Thymus (tissue), 11 donors: ENCODE results near the gene ELMO1. TPM values are rescaled to one million over a fixed set of nuclear protein-coding genes. Genes with fewer than 3 reads are reported as not detected.

Experiments used
- DNase-seq, 9 donors: peaks; one replicate each; pipeline ENCODE4 v3.0.0-alpha.2; 2013; ENCODE audit warnings: low spot score in 9 of 9, low read depth in 6 of 9, missing footprints in 1 of 9
- H3K27ac ChIP-seq, 2 donors: one replicate each; pipeline ENCODE4 v1.5.1; 2013; ENCODE audit warnings: control low read depth in 1 of 2, low read depth in 1 of 2, low read length in 1 of 2, mild to moderate bottlenecking in 1 of 2, moderate library complexity in 1 of 2
- H3K27me3 ChIP-seq, 2 donors: one replicate each; pipeline ENCODE4 v1.5.1; 2013; ENCODE audit warnings: low read length in 1 of 2; ENCODE audit not compliant: control insufficient read depth in 2 of 2, insufficient read depth in 1 of 2
- H3K36me3 ChIP-seq, 2 donors: one replicate each; pipeline ENCODE4 v1.5.1; 2013; ENCODE audit warnings: low read length in 1 of 2, mild to moderate bottlenecking in 1 of 2, moderate library complexity in 1 of 2; ENCODE audit not compliant: control insufficient read depth in 2 of 2, insufficient read depth in 2 of 2
- H3K4me1 ChIP-seq, 2 donors: one replicate each; pipeline ENCODE4 v1.5.1; 2013; ENCODE audit warnings: low read length in 2 of 2; ENCODE audit not compliant: control insufficient read depth in 2 of 2, insufficient read depth in 2 of 2
- H3K4me3 ChIP-seq, 2 donors: one replicate each; pipeline ENCODE4 v1.5.1; 2013; ENCODE audit warnings: low read length in 2 of 2, control low read depth in 1 of 2, mild to moderate bottlenecking in 1 of 2
- H3K9me3 ChIP-seq, 2 donors: one replicate each; pipeline ENCODE4 v1.5.1; 2013; ENCODE audit warnings: low read length in 1 of 2, mild to moderate bottlenecking in 1 of 2; ENCODE audit not compliant: control insufficient read depth in 2 of 2, insufficient read depth in 1 of 2
- WGBS: extraction: QIAGEN DNeasy Blood & Tissue Kit; methylation state at CpG from one replicate; pipeline ENCODE4 v1.1.7; 2013; 5-methylcytosine and 5-hydroxymethylcytosine counted together
- polyA plus RNA-seq: library from polyadenylated mRNA; stranded (reverse); fragments of 200-250 nt; gene quantifications from one replicate; pipeline ENCODE4 v1.2.3, GENCODE V29; 2013
- total RNA-seq: library from RNA; stranded (reverse); fragments of 120-200 nt; gene quantifications from one replicate; pipeline ENCODE4 v1.2.4, GENCODE V29; 2013
- donor health status: healthy.

The ELMO1 gene
- total and polyA plus RNA-seq, 2 donors: 18.7 to 22.5 TPM

DNA sequence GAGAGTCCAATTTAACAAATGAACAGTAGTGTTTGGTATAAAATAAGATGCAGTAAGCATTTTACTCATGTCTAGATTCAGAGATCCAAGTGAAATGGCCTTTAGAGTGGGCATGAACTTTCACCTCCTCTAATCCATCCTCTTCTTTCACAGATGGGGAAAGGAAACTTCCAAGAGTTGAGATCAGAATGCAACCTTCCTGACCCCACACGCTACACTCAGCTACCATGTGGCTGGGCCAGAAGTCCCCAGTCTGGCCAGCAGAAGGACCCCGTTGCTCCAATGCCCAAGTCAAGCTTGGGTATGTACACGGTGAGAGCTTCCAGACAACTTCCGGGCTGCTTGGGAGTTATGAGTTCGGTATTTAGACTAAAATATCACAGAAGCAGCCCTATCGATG is 228.0 kb downstream of the ELMO1 start:
- H3K4me3 ChIP-seq: no peak overlapping the region
- no peak overlapping the region for H3K27ac ChIP-seq
- 97% methylated on average over 6 of the region's 6 CpGs for WGBS
- no peaks in the 10 kb centered on the region for H3K27me3 ChIP-seq
- H3K36me3 ChIP-seq: peaks cover 5 to 36% of the 10 kb centered on the region in 2 donors
- no peaks in the 10 kb centered on the region for H3K9me3 ChIP-seq
- H3K4me1 ChIP-seq: no peaks in the 10 kb centered on the region
- no peak for DNase-seq

DNA sequence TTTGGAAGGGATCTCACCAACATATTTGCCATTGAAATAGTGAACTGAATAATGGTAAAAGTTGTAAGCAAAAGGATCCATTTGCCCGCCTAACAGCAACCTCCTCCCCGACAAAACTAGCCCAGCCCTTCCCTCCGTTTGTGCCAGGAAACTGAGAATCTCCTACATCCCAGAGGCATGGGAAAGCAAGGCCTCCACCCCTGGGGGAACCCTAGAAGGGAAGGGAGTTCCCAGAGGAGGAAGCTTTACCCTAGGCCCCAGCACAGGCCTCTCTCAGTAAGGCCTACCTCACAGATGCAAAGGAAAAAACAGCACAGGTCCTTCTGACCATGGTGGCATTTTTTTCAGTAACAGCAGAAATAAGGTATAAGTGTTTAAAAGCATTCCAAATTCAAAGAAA is 229.7 kb downstream of the ELMO1 start:
- Histone ChIP-seq H3K9me3 (no peaks in the 10 kb centered on the region), H3K36me3 (peaks cover 5 to 34% of the 10 kb centered on the region in 2 donors), H3K4me1 (no peaks in the 10 kb centered on the region), H3K27me3 (no peaks in the 10 kb centered on the region), H3K27ac (no peak overlapping the region), H3K4me3 (no peak overlapping the region)
- no peak for DNase-seq
- 86% methylated on average over 3 of the region's 3 CpGs for WGBS

DNA sequence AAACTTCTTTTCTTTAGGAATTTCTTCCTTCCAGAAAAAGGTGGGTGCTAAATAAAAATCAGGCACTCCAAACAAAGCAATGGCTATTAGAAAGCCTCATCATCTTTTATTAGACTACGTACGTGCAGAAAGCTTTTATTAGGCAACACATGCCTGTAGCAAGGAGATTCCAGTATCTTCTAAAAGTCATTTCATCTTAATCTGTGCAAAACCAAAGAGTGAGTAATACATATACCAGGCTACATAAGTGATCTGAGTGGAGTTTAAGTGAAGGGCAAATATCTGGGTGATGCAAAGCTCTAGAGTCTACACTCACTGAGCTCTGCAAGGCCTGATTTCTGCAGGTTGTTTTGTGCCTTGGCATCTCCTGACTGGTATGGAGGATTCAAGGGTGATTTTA is 231.7 kb downstream of the ELMO1 start:
- H3K27ac ChIP-seq: no peak overlapping the region
- no peak for DNase-seq
- no peaks in the 10 kb centered on the region for H3K9me3 ChIP-seq
- H3K36me3 ChIP-seq: peaks cover 0 to 27% of the 10 kb centered on the region in 2 donors
- WGBS: 94% methylated on average over 2 of the region's 2 CpGs
- H3K4me3 ChIP-seq: no peak overlapping the region
- no peaks in the 10 kb centered on the region for H3K27me3 ChIP-seq
- H3K4me1 ChIP-seq: no peaks in the 10 kb centered on the region

DNA sequence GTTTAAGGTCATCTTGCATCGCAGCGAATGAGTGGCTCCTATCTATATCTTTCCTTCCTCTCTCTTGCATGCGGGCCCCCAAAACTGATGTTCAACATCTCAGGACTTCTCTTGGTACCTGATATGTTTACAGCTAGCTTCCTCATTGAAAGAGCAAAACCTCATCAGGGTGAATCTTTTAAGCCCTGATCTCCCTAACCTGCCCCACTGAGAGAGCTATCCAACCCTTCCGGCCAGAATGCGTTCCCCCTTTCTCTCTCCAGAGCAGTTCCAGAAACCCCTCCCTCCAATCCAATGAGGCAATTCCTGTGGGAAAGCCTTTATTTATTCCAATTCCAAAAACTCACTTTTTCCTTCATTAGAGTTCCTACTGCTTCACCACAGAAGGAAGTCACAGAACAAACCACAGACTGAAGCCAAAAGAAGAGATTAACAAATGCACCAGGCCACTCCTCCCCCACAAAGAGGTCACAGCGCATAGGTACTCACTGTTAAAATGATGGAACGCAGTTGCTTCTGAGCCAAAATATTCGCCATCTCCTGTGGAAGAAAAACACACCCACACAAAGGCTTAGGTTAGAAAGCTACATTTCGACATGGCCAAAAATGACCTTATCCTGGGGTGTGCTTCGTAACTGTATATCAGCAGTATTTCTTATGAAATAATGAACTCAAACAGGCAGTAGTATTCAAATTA is 232.4 kb downstream of the ELMO1 start:
- no peak overlapping the region for H3K27ac ChIP-seq
- WGBS: 87% methylated on average over 10 of the region's 10 CpGs

DNA sequence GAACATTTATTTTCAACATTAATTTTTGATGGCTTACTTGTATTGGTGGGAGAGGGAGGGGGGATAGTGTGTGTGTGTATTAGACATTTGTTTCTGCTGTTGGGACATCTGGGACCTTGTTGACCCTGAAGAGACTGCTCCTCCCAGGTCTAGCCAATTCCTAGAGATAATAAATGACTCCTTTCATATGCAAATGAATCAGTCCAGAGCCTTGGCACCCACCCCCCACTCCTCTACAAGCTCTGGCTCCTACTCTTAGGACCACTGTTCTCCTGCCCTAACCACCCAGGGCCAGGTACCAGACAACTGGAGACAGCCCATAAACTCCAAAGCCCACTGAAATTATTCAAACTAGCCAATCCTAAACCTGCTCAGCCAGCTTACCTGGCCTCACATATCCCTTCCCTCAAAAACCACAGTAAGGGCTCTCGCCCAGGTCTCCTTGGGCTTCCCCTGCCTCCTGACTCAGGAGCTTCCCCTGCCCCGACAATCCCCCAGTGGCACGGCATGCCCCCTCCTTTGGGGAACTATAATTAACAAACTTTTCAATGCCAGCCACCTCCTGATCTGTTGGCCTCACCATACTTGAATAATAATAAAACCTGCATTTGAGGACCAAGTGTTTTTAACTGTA is 233.3 kb downstream of the ELMO1 start:
- Histone ChIP-seq H3K9me3 (no peaks in the 10 kb centered on the region), H3K27ac (no peak overlapping the region), H3K27me3 (no peaks in the 10 kb centered on the region), H3K36me3 (peaks cover 0 to 18% of the 10 kb centered on the region in 2 donors), H3K4me1 (no peaks in the 10 kb centered on the region), H3K4me3 (no peak overlapping the region)
- no peak for DNase-seq
- 78% methylated on average over 3 of the region's 3 CpGs for WGBS

More for the DNA sequence above, 232.4 kb downstream of the ELMO1 start:
- H3K9me3 ChIP-seq: no peaks in the 10 kb centered on the region
- DNase-seq: no peak
- peaks cover 0 to 24% of the 10 kb centered on the region in 2 donors for H3K36me3 ChIP-seq
- H3K4me3 ChIP-seq: no peak overlapping the region
- no peaks in the 10 kb centered on the region for H3K27me3 ChIP-seq
- H3K4me1 ChIP-seq: no peaks in the 10 kb centered on the region

DNA sequence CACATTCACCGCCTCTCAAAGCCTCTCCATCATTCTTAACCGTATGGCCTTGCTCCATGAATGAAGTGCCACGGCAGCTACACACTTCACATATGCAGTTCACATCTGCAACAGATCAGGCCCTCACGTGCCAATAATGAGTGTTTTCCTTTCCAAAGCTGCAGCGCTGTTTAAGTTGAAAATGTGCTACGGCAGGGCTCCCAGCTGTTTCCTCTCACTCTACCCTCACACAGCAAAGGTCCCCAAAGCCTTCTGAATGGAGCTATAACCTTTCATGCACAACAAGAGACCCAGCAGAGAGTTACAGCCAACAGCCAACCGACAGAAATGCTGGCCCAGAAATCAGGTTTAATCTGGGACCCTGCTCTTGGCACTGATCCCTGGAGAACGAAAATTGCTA is 236.1 kb downstream of the ELMO1 start:
- Histone ChIP-seq H3K4me3 (no peak overlapping the region), H3K36me3 (peaks cover 0 to 17% of the 10 kb centered on the region in 2 donors), H3K9me3 (no peaks in the 10 kb centered on the region), H3K4me1 (no peaks in the 10 kb centered on the region), H3K27me3 (no peaks in the 10 kb centered on the region), H3K27ac (no peak overlapping the region)
- 51% methylated on average over 8 of the region's 8 CpGs for WGBS
- DNase-seq: peak in 1 of 9 donors; percentile 22

DNA sequence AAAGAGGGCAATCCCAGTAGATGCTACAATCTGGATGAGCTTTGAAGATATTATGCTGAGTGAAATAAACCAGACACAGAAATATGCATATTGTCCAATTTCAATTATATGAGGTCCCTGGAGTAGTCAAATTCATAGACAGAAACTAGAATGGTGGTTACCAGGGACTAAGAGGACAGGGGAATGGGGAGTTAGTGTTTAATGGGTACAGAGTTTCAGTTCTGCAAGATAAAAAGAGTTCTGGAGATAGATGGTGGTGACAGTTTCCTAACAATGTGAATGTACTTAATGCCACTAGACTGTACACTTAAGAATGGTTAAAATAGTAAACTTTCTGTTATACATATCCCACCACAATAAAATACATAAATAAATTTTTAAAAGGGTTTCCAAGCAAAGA is 236.6 kb downstream of the ELMO1 start:
- H3K27ac ChIP-seq: no peak overlapping the region
- H3K27me3 ChIP-seq: no peaks in the 10 kb centered on the region
- peaks cover 0 to 17% of the 10 kb centered on the region in 2 donors for H3K36me3 ChIP-seq
- H3K4me3 ChIP-seq: no peak overlapping the region
- no peak for DNase-seq
- H3K4me1 ChIP-seq: no peaks in the 10 kb centered on the region
- H3K9me3 ChIP-seq: no peaks in the 10 kb centered on the region

DNA sequence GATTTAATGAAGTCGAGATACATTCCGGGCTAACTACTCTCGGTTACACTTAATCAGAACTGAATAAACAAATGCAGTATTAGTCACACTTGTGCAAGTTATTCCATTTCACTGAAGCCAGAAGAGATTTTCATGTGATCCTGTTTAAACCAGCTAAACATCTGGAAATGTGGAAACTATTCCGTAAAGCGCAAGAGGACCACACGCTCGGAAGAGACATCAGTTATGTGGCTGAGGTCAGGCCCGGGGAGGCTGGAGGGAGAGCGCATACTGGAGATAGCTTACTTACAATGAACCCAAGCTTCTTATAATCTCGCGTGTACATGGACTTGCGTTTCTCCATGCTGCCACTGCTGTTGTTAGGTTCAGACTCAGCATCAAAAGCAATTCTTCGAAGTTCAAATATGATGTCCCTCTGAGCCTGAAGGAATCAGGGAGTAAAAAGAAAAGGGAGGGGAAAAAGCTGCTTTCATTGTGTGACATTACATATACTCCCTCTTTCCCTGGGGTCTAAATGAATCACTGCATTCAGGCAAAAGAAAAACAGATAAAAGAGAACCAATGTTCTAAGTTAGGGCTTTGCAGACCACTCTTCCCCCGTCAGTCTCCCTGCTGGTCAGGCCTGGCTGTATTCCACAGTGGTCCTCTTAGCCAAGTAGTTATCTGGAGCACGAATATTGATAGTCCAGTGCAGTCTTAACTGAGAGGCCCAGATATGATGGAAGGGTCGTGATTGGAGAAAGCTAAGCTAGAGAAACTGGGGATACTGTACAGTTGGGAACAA is 237.4 kb downstream of the ELMO1 start:
- Histone ChIP-seq H3K27me3 (no peaks in the 10 kb centered on the region), H3K27ac (no peak overlapping the region), H3K4me3 (no peak overlapping the region), H3K4me1 (no peaks in the 10 kb centered on the region), H3K36me3 (peaks cover 0 to 14% of the 10 kb centered on the region in 2 donors), H3K9me3 (no peaks in the 10 kb centered on the region)
- DNase-seq: no peak
- WGBS: 95% methylated on average over 16 of the region's 16 CpGs

DNA sequence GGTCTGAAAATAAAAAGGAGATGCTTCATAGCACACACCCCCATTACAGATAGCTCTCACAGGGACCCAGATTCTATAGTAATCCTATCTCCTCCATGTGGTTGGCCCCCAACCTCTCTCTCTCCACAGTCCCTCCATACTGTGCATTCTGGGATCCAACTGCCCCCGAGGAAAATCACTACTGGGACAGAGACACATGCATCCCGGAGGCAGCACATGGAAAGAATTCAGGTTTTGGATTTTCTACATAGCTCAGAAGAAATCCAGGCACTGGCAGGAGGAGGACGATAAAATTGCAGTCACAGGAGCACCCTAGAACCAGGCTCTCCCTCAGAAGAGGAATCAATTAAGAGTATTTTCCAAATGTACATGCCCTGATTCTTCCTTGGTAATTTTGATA is 239.5 kb downstream of the ELMO1 start:
- H3K27ac ChIP-seq: no peak overlapping the region
- H3K9me3 ChIP-seq: no peaks in the 10 kb centered on the region
- no peaks in the 10 kb centered on the region for H3K4me1 ChIP-seq
- no peak overlapping the region for H3K4me3 ChIP-seq
- H3K27me3 ChIP-seq: no peaks in the 10 kb centered on the region
- 93% methylated on average over 3 of the region's 3 CpGs for WGBS
- H3K36me3 ChIP-seq: peaks cover 2 to 15% of the 10 kb centered on the region in 2 donors
- DNase-seq: no peak
